HG03196 (cell line): ENCODE data around the gene BAG3.
"Not testable (repeated sequence)": the region's sequence is repeated elsewhere in the genome, so short reads cannot be mapped to it uniquely, and the experiment has no call there.

Experiments used
- ATAC-seq: cut with Tn5 transposase; IDR thresholded peaks from one replicate; pipeline ENCODE4 v1.9.1; 2021; ENCODE audit not compliant: unreplicated experiment

The BAG3 gene

DNA sequence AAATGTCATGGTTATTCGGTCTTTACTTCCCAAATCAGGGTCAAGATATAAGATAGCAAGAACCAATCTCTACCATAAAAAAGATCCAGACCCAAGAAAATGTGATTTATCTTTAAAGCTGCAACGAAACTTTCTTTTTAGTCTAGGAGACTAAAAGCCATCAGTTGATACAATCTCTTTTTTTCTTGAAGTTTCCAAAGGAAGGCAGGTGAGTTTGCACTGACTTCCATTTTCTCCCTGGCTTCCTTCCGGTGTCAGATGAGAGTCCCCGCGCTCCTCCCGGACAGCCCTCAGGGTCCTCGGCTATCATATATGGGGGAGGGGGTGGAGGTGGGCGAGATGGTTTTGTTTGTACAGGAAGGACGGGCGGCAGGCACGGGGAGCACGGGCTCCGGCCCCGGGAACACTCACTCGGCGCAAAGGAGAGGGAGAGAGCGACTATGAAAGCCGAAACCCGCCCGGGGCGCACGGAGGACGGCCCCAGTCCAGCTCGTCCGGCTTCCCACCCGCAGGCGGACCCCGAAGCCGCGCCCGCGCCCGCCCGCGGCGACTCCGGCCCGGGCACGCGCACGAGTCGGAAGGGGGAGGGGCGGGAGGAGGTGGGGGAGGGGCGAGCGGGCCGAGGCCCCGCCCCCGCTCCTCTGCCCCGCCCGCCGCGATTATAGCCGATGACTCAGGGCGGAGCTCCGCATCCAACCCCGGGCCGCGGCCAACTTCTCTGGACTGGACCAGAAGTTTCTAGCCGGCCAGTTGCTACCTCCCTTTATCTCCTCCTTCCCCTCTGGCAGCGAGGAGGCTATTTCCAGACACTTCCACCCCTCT, at the start of gene BAG3:
TSS of gene BAG3 (plus strand) at position 689 of the 822 bp plus-strand sequence. CDS start 296 bp downstream, outside the sequence.
- peak; percentile 65 for ATAC-seq

DNA sequence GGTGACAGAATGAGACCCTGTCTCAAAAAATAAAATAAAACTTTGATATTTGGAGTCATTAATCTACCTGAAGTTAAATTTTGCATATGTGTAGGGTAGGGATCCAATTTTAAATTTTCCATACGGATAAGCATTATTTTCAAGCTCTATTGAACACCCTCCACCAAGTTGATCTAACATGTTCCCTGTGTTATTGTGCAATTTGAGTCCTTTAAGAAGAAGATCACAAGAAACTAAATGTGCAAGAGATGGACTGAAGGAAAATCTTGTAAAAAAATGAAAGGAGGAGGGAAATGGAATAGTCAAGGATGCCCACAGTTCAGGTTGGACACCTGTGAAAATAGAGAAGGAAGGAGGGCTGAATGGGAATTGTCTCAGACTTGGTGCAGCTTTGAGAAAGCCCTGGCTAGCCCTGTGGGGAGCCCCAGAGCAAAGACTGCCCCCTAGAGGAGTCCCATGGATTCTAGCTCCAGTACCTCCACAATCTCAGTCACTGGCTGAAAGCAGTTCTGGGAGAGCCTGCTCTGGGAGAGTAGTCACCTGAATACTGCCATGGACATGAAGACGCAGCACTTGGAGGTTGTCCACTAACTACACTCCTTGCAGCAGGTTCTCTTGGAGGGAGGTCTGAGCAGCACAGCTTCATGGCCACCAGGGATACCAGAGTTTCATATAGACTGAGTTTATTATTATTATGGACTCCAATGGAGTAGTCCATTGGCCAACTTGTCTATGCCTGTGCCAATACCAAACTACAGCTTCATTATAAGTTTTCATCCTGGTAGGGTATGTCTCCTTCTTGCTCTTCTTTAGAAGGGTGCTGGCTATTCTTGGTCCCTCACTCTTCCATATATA, 48.7 kb upstream of the BAG3 start:
- no peak for ATAC-seq

DNA sequence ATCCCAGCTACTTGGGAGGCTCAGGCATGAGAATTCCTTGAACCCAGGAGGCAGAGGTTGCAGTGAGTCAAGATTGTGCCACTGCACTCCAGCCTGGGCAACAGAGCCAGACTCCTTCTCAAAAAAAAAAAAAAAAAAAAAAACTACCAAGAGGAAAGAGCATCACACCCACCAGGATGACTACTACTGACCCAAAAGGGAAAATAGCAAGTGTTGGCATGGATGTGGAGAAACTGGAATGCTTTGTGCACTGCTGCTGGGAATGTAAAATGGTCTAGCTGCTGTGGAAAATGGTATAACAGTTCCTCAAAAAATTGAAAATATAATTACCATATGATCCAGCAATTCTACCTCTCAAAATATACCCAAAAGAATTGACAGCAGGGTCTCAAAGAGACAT, 46.7 kb upstream of the BAG3 start:
- no peak for ATAC-seq

DNA sequence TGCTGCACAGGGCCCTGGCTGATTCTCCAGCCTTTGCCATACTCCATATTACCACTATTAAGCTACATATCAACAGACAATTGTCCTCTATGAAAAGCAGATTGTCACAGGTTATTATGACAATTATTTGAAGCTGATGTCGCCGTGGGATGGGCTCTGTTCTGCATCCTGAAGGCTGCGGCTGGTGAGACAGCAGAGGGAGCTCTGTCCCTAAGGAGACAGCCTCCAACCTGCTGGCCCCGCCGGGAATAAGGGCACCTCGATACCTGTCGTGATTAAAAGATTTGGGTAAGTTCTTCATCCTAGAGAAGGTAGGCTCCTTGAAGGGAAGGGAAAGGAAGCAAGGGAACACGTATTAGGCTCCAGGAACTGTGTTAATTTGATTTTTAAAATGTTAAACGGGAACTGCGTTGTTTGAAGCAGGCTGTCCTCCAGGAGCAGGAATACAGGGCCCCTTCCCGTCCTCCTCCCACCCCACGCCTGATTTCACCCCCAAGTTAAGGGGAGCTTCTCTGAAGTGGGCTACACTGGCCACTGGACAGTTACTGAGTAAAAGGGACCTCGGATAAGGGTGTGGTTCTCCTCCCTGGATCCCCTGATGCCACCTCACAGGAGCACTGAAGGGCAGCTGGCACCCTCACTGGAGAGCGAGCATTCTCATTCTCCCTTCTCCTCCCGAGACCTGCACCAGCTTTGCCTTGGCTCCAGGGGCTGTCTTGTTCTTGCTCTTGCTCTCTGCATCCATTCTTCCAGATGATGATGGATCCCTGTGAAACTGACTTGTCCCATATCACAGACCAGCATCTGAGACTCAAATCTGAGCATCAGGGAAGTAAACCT, 42.6 kb upstream of the BAG3 start:
- no peak for ATAC-seq

DNA sequence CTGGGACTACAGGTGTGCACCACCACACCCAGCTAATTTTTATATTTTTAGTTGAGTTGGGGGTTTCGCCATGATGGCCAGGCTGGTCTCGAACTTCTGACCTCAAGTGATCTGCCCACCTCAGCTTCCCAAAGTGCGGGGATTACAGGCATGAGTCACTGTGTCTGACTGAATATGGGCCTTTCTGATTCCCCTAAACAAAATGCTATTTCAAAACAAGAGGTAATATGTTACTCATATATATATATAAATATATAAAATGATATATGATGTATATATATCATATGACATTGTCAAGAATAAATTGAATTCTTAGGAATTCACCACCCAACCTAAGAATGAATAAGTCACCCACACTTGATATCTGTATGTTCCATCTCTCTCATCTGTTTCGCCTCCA, 41.7 kb upstream of the BAG3 start:
- no peak for ATAC-seq

DNA sequence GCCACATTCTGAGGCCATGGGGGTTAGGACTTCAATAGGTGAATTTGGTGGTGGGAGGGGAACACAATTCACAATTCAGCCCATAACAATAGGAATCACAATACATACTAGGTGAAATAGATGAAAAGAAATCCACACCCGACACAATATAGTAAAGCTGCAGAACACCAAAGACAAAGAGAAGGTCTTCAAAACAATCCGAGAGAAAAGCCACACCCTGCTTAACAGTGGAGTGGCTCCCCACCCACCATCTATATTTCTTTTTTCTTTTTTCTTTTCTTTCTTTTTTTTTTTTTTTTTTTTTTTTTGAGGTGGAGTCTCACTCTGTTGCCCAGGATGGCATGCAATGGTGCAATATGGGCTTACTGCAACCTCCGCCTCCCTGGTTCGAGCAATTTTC, 39.7 kb upstream of the BAG3 start:
- no peak for ATAC-seq

DNA sequence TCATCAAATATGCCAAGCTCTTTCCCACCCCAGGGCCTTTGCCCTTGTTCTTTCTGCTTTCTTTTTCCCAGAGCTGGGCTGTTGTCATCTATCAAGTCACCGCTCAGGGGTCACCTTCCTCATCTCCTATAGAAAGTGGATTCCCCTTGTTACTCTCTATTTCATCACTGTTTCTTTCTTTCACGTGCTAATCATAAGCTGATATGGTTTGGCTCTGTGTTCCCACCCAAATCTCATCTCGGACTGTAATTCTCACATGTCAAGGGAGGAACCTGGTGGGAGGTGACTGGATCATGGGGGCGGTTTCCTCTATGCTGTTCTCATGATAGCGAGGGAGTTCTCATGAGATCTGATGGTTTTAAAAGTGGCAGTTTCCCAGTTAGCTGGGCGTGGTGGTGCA, 37.4 kb upstream of the BAG3 start:
- ATAC-seq: no peak

DNA sequence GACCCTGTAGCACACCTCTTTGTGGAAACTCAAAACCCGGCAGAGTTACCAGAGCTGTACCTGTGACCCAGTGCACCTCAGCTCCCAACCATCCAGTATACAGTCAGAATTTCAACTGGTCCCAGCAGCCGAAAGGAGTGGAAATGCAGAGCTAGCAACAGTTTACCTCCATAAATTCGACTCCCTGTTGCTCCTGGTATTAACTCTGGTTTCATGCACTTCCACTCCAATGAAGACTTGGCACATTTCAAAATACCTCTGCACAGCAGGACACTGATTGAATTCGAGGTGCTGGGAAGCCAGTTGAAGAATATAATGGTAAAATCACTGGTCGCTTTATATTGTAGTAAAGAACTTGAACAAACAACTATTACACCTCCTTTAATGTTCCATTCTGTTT, 36.5 kb upstream of the BAG3 start:
- no peak for ATAC-seq

DNA sequence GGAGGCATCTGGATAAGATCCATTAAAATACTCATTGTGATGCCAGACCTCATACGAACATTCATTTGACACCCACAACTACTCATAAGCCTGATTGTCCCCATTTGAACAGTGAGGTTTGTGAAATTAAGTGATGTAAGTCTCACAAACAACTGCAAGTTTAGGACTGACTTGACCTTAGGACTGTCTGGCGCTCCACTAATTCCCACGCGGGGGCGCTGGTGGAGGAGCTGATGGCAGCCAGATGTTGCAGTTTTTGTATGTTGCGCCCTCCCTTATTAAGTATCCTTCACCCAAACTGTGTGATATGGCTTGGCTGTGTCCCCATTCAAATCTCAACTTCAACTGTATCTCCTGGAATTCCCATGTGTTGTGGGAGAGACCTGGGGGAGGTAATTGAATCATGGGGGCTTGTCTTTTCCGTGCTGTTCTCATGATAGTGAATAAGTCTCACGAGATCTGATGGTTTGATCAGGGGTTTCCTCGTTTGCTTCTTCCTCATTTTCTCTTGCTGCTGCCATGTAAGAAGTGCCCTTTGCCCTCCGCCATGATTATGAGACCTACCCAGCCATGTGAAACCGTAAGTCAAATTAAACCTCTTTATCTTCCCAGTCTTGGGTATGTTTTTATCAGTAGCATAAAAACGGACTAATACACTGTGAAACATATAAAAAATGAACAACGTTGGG, 34.2 kb upstream of the BAG3 start:
- ATAC-seq: no peak

DNA sequence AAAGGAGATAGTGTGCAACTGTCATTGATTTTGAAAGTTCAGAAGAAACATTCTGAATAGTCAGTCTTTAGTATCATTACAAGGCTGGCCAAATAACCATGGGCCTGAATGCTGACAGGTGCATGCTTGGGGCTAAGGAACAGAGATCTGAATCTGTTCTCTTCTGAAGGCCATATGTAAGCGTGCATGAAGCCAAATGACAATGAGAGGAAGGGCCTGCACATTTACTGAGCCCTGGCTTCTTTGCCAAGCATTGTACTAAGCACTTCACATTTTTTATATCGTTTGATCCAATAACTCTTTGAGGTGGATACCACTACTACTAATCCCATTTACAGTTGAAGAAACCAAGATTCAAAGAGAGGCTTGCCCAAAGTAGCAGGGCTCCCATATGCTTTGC, 32.0 kb upstream of the BAG3 start:
- ATAC-seq: no peak

DNA sequence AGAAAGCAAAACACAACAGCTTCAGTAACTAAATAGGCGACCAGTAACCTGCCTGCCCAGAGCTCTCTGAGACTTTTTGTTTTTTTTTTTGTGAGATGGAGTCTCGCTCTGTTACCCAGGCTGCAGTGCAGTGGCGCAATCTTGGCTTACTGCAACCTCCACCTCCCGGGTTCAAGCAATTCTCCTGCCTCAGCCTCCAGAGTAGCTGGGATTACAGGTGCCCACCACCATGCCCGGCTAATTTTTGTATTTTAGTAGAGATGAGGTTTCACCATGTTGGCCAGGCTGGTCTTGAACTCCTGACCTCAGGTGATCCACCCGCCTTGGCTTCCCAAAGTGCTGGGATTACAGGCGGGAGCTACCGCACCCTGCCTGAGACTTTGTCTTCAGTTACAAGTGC, 31.4 kb upstream of the BAG3 start:
- ATAC-seq: not testable (repeated sequence)

DNA sequence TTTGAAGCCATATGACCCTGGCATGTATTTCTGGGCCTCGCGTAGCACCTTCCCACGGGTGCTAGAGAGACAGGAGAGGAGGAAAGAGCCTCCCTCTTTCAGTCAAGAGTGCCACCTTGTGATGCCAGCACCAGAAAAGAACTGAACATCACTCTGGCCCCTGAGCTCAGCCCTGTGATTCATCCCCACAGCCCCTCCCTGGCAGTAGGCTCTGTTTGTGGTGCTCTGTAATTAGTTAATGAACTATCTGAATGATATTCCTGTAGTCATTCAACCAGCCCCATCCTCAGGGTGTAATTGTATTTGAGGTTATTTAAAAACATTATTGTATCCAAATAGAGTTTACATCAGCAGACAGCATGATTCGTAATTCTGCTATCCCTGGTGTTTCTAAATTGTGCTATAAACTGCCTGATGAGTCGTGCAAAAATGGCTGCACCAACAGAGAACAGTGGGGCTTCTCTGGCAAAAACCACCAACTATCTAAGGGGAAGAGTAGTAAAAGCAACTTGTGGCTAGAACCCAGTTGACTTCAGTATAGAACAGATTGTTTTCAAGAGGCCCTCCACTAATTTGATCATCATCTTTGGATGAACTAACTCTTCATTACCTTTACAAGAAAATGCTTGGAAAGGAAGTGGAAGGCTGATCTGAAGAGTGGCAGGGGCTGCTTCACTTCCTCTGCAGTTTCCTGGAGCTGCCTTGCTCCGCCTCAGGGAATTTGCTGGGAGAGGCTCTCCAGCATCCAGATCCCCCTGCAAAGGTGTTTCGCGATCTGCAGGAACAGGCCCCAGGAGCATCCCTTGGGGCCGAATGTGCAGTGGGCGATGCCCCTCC, 30.7 kb upstream of the BAG3 start:
- ATAC-seq: no peak

DNA sequence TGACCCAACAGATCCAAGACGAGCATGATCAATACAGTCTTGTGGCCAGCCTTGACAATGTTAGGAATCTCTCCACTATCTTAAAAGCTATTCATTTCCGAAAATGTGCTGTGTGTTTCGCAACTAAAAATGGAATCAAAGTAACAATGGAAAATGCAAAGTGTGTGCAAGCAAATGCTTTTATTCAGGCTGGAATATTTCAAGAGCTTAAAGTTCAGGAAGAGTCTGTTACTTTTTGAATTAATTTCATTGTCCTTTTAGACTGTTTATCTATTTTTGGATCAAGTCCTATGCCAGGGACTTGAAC, 30.1 kb upstream of the BAG3 start:
- ATAC-seq: no peak

DNA sequence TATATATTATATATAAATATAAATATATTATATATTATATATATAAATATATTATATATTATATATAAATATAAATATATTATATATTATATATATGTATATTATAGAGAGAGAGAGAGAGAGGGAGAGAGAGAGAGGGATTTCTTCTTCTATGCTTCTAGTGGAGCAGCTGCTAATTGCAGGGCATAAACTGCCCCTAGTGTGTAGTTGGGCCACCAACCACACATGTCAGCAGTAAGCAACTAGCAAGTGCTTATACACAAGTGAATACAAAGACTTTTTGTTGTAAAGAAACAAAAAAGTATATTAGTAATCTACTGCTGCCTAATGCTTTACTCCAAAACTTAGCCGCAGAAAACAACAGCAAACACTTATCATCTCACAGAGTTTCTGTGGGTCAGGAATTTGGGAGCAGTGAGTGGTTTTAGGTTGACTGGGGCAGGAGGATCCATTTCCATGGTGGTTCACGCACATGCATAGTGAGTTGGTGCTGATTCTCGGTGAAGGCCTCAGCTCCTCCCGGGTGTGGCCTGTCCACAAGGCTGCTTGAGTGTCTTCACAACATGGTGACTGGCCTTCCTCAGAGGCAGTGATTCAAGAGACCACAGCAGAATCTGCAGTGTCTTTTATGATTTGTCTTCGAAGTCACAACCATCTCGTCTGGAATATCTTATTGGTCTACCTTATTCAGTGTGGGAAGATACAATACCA, 25.5 kb upstream of the BAG3 start:
- ATAC-seq: no peak

DNA sequence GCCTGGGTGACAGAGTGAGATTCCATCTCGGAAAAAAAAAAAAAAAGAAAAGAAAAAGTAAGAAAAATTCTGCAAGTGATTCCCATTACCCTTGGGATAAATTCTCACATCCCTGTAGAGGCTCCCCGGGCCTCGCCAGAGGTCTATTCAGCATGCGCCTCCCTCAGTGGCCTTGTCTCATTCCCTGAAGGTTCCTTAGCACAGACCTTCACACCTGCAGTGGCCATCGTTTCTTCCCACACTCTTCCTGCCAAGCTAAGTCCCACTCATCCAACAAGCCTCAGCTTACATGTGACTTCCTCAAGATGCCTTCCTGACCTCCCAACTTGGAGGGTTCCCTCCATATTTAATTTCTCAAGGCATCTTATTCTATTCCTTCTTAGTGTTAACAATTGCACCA, 20.9 kb upstream of the BAG3 start:
- no peak for ATAC-seq

DNA sequence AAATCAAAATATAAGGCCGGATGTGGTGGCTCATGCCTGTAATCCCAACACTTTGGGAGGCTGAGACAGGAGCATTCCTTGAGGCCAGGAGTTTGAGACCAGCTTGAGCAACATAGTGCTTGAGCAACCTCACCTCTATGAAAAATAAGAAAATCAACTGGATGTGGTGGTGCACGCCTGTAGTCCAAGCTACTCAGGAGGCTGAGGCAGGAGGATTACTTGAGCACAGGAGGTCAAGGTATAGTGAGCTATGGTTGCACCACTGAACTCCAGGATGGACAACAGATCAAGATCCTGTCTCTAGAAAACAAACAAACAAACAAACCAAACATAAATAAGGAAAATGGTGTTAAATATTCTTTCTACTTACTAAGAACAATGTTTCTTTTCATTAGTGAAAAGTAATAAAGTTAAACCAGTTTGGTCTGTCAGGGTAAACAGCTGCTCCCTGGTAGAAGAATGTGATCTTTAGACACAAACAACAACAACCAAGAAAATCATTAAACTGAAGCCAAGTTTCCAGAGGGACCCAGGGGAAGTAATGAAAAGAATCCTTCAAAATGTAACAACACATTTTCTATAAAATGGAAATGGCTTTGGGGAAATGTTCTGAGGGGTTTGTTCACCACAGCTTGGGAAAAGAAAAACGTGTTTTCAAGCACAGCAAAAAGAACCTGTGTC, 17.5 kb upstream of the BAG3 start:
- no peak for ATAC-seq

DNA sequence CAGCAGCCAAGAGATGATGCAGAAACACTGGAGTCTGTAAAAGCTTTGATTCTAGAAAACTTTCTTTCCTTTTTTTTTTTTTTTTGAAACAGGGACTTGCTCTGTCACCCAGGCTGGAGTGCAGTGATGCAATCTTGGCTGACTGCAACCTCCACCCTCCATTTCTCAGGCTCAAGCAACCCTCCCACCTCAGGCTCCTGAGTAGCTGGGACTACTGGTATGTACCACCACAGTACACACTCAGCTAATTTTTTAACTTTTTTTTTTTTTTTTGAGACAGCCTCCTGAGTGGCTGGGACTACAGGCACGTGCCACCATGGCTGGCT, 17.0 kb upstream of the BAG3 start:
- no peak for ATAC-seq

DNA sequence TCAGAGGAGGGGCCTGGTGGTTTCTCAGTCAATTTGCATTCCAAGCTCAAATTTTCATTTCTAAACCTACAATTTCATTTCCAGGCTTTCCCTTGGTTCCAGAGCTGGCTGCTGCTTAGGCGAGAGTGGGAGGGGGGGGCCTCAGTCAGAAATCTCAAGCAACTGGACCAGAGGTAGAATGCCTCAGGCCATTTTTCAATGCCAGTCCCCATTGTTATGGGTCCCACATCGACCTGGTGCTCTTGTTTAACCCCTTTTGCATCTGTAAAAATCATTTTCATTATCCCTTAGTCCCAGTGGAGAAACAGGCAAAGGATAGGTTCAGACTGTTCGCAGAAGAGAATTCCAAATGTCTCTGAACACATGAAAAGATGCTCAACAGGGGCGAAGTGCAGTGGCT, 13.5 kb upstream of the BAG3 start:
- ATAC-seq: no peak

DNA sequence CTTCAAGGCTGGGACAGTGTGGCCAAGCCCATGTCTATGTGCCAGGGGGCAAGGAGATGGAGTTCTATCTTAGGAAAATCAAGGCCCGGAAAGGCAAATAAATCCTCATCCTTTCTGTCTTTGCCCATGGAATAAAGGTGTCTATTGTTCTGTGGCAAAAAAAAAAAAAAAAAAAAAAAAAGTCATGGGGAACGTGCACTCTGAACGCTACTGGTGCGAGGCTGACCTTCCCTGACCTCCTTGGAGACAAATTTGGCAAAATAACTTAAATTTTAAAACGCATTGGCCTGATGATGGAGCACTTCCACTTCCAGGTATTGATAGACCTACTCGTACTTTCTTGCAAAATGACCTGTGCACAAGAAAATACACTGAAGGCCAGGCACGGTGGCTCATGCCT, 12.2 kb upstream of the BAG3 start:
- no peak for ATAC-seq
